ENCODE measurements around the gene RBMS1.

The RBMS1 gene

DNA sequence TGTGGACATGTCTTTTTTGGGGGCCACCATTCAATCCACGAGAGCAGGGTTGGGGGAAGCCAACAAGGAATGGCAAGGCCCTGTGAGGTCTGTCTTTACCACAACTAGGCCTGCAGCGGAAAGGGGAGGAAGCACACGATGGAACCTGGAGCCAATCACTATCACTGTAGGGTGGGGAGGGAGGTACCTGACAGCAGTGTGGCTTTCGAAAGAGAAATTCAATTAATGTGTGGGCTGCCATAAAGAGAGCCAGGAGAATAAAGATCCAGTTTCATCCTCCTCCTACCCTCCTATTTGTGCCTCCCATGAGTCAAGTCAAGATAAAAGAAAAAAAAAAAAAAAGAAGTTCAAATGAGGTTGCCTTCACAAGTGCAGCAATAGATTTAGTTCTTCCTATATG lies 18.9 kb upstream of the RBMS1 start:
- Mint-ChIP-seq H3K27me3 (no peaks in the 10 kb centered on the region), H3K27ac (no peak overlapping the region), H3K4me1 (ENCODE audit: low read depth) (peaks cover 5% of the 10 kb centered on the region), H3K9me3 (no peaks in the 10 kb centered on the region), H3K36me3 (ENCODE audit: low read depth) (no peaks in the 10 kb centered on the region), H3K4me3 (no peak overlapping the region)
- intact Hi-C loops (cut with micrococcal nuclease), result no loop called here

DNA sequence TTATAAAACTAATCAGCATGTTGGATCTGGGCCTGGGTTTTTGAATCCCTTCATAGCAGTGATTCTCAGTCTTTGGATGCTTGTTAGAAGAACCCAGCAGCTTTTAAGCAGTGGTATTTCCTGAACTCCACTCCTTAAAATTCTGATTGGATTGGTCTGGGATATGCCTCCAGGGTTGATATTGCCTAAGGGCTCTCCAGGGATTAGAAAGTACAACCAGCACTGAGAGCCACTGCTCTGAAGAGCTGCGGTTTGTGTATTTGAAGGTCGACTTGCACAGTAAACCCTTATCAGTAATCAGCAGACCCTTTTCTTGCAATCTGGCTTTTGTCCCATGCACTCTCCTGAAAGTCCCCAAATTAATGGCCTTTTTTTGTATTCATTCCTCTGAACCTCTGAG lies 17.0 kb upstream of the RBMS1 start:
- Mint-ChIP-seq H3K4me1 (ENCODE audit: low read depth) (peaks cover 4% of the 10 kb centered on the region), H3K4me3 (no peak overlapping the region), H3K27ac (no peak overlapping the region), H3K36me3 (ENCODE audit: low read depth) (no peaks in the 10 kb centered on the region), H3K9me3 (no peaks in the 10 kb centered on the region), H3K27me3 (no peaks in the 10 kb centered on the region)
- intact Hi-C loops (cut with micrococcal nuclease), result no loop called here

DNA sequence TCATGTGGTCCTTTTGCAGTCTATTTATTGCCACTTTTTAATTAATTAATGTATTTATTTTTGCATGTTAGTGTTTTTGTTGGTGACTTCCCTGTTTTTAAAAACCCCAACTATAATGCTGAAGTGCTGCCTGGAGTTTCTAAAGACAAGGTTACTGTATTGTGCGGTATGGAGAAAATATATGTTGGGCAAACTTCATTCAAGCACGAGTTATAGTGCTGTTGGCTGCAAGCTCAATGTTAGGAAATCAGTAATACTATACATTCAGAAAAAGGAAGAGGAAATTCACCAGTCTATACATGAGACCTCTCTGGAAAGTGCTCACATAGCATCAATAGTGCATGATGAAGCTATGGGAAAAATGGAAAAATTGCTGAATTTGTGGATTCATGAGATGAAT lies 15.4 kb upstream of the RBMS1 start:
- Mint-ChIP-seq H3K27me3 (no peaks in the 10 kb centered on the region), H3K4me3 (no peak overlapping the region), H3K4me1 (ENCODE audit: low read depth) (peaks cover 6% of the 10 kb centered on the region), H3K36me3 (ENCODE audit: low read depth) (no peaks in the 10 kb centered on the region), H3K9me3 (no peaks in the 10 kb centered on the region), H3K27ac (no peak overlapping the region)
- intact Hi-C loops (cut with micrococcal nuclease), result no loop called here

DNA sequence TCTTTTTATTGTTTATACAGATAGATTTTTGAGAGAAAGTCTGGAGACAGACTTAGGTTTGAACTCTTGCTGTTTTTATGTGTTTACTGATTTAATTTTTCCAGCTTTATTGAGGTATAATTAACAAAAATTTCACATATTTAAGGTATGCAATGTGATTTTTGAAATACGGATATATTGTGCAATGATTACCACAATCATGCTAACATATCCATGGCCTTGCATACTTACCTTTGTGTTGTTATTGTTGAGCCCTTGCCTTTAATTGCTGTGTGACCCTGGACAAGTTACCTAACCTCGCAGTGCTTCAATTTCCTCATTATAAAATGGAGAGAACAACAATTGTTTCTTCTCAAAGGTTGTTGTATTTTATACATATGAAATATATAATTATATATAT lies 13.9 kb upstream of the RBMS1 start:
- H3K27ac Mint-ChIP-seq, result no peak overlapping the region
- H3K4me3 Mint-ChIP-seq, result no peak overlapping the region
- no peaks in the 10 kb centered on the region for H3K27me3 Mint-ChIP-seq
- intact Hi-C loops (cut with micrococcal nuclease), result no loop called here
- H3K4me1 Mint-ChIP-seq (ENCODE audit: low read depth), result peaks cover 6% of the 10 kb centered on the region
- no peaks in the 10 kb centered on the region for H3K9me3 Mint-ChIP-seq
- H3K36me3 Mint-ChIP-seq (ENCODE audit: low read depth), result no peaks in the 10 kb centered on the region

DNA sequence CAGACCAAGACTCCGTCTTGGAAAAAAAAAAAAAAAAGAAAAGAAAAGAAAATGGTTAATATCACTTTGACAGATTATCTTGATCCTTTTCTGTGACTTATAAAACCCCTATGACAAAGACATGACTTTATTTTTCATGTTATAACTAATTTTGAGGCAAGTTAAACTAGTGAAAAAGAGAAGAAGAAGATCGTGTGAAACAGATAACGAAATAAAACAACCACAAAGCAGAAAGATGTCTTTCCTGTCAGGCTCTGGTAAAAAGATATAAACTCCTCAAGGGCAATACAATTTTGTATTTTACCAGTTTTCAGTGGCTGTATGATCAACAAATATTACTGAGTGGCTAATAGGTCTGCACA lies 13.4 kb upstream of the RBMS1 start:
- Mint-ChIP-seq H3K27ac (no peak overlapping the region), H3K4me3 (no peak overlapping the region), H3K27me3 (no peaks in the 10 kb centered on the region), H3K4me1 (ENCODE audit: low read depth) (peaks cover 6% of the 10 kb centered on the region), H3K9me3 (no peaks in the 10 kb centered on the region), H3K36me3 (ENCODE audit: low read depth) (no peaks in the 10 kb centered on the region)
- intact Hi-C loops (cut with micrococcal nuclease), result no loop called here

DNA sequence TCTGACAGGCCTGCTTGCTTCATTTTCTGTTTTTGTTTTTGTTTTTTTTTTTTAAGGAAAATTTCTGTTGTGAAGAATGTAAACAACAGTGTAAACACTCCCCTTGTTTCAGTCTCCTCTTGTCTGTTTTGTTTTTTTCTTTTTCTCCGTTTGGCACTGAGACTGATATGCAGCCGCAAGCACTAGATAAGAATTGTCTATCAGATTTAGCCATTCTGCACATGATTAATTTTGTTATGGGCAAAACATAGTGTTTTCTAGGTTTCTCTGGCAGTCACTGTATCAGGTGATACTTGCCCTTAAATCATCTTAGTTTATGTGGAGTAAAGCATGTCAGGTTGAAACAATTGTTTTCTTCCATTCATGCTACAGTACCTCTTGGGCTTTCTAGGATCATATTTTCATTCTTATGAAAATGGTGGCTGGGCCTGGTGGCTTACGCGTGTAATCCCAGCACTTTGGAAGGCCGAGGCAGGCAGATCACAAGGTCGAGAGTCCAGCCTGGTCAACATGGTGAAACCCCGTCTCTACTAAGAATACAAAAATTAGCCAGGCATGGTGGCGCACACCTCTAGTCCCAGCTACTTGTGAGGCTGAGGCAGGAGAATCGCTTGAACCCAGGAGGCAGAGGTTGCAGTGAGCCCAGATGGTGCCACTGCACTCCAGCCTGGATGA lies 12.9 kb upstream of the RBMS1 start:
- H3K4me3 Mint-ChIP-seq, result no peak overlapping the region
- intact Hi-C loops (cut with micrococcal nuclease), result no loop called here
- no peaks in the 10 kb centered on the region for H3K9me3 Mint-ChIP-seq
- H3K4me1 Mint-ChIP-seq (ENCODE audit: low read depth), result peaks cover 6% of the 10 kb centered on the region
- H3K27me3 Mint-ChIP-seq, result no peaks in the 10 kb centered on the region
- no peaks in the 10 kb centered on the region for H3K36me3 Mint-ChIP-seq (ENCODE audit: low read depth)
- no peak overlapping the region for H3K27ac Mint-ChIP-seq

DNA sequence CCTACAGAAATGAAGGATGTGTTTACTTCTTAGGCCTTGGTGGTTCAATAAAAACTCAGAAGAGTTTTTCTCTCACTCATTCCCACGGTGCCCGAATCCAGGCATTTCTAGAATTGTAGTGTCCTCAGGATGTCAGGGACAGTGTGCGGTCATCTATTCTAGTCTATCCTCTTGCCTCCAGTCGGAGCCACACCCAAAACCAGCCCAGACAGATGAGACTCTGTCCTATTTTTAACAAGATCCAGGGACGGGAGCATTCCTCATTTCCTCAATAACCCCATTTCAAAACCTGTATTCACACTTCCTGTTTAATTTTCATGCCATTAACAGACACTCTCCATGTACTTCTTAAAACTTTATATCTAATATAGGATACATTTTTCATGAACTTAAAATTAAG lies 11.6 kb upstream of the RBMS1 start:
- no peak overlapping the region for H3K4me3 Mint-ChIP-seq
- peaks cover 6% of the 10 kb centered on the region for H3K4me1 Mint-ChIP-seq (ENCODE audit: low read depth)
- no peaks in the 10 kb centered on the region for H3K27me3 Mint-ChIP-seq
- H3K27ac Mint-ChIP-seq, result no peak overlapping the region
- no peaks in the 10 kb centered on the region for H3K9me3 Mint-ChIP-seq
- intact Hi-C loops (cut with micrococcal nuclease), result no loop called here
- H3K36me3 Mint-ChIP-seq (ENCODE audit: low read depth), result no peaks in the 10 kb centered on the region

DNA sequence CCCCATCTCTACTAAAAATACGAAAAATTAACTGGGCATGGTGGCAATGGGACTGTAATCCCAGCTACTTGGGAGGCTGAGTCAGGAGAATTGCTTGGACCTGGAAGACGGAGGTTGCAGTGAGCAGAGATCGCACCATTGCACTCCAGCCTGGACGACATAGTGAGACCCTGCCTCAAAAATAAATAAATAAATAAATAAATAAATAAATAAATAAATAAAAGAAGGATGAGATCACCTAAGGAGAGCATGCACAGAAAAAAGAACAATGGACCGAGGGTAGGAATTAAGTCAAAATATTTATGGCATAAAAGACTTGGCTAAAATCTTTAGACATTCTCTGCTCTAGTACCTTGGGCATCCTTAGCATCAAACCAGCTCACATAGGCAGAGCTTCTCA lies 8.9 kb upstream of the RBMS1 start:
- intact Hi-C loops (cut with micrococcal nuclease), result no loop called here
- no peaks in the 10 kb centered on the region for H3K9me3 Mint-ChIP-seq

DNA sequence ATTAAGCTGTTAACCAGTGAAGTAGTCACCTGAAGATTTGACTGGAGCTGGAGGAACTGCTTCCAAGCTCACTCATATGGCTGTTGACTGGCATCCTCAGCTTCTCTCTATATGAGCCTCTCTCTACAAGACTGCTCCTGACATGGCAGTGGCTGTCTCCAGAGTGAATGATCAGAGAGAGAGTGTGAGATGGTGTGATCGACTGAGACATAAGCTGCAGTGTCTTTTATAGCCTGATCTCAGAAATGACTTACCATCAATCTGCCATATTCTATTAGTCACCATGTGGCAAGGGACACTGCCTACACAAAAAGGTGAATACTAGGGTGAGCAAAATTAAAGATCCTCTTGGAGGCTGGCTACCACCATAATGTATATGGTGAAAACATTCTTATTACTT lies 7.8 kb upstream of the RBMS1 start:
- H3K27me3 Mint-ChIP-seq, result peaks cover 3% of the 10 kb centered on the region
- H3K36me3 Mint-ChIP-seq (ENCODE audit: low read depth), result no peaks in the 10 kb centered on the region
- no peaks in the 10 kb centered on the region for H3K9me3 Mint-ChIP-seq
- no peak overlapping the region for H3K27ac Mint-ChIP-seq
- H3K4me1 Mint-ChIP-seq (ENCODE audit: low read depth), result peaks cover 11% of the 10 kb centered on the region
- intact Hi-C loops (cut with micrococcal nuclease), result no loop called here
- no peak overlapping the region for H3K4me3 Mint-ChIP-seq

More for the DNA sequence above, 8.9 kb upstream of the RBMS1 start:
- Mint-ChIP-seq H3K4me1 (ENCODE audit: low read depth) (peaks cover 11% of the 10 kb centered on the region), H3K27me3 (no peaks in the 10 kb centered on the region), H3K4me3 (no peak overlapping the region), H3K27ac (no peak overlapping the region), H3K36me3 (ENCODE audit: low read depth) (no peaks in the 10 kb centered on the region)

DNA sequence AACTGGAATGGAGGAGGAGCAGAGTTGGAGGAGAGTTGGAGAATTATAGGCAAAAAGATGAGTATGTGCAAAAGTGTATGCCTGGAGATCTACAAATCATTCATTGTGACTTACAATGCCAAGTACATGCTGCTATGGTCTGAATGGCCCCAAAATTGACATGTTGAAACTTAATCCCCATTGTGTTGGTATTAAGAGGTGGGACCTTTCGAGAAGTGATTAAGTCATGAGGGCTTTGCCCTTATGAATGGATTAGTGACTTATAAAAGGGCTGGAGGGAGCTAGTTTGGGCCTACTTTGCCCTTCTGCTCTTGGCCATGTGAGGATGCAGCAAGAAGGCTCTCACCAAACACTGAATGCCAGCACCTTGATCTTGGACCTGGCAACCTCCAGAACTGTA lies 6.3 kb upstream of the RBMS1 start:
- H3K36me3 Mint-ChIP-seq (ENCODE audit: low read depth), result no peaks in the 10 kb centered on the region
- H3K27ac Mint-ChIP-seq, result no peak overlapping the region
- intact Hi-C loops (cut with micrococcal nuclease), result loop anchor here (10.0 kb wide), 1 partner anchor 175 kb away; no protein-coding TSS in a partner anchor
- no peaks in the 10 kb centered on the region for H3K9me3 Mint-ChIP-seq
- no peak overlapping the region for H3K4me3 Mint-ChIP-seq
- peaks cover 11% of the 10 kb centered on the region for H3K4me1 Mint-ChIP-seq (ENCODE audit: low read depth)
- peaks cover 11% of the 10 kb centered on the region for H3K27me3 Mint-ChIP-seq

DNA sequence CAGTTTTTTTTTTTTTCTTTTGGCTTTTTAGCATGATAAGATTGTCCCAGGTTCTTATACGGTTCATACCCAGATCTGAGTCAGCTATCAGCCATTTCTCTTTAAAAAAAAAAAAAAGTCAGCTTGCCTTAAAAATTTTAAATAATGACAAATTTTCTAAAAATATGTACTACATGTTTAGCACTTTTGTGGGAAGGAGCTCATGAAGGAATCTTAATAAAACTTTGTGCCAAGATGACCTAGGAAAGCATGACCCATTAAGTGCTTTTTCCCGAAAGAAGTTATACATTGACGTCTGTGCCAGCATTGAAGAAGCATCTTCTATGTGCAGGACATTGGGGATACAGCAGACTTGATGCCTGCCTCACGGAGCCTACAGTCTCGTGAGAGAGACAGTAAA lies 4.5 kb upstream of the RBMS1 start:
- H3K27me3 Mint-ChIP-seq, result peaks cover 18% of the 10 kb centered on the region
- no peak overlapping the region for H3K27ac Mint-ChIP-seq
- peaks cover 17% of the 10 kb centered on the region for H3K4me1 Mint-ChIP-seq (ENCODE audit: low read depth)
- H3K4me3 Mint-ChIP-seq, result no peak overlapping the region
- H3K9me3 Mint-ChIP-seq, result no peaks in the 10 kb centered on the region
- intact Hi-C loops (cut with micrococcal nuclease), result loop anchor here (10.0 kb wide), 1 partner anchor 173 kb away; no protein-coding TSS in a partner anchor
- H3K36me3 Mint-ChIP-seq (ENCODE audit: low read depth), result peaks cover 7% of the 10 kb centered on the region

DNA sequence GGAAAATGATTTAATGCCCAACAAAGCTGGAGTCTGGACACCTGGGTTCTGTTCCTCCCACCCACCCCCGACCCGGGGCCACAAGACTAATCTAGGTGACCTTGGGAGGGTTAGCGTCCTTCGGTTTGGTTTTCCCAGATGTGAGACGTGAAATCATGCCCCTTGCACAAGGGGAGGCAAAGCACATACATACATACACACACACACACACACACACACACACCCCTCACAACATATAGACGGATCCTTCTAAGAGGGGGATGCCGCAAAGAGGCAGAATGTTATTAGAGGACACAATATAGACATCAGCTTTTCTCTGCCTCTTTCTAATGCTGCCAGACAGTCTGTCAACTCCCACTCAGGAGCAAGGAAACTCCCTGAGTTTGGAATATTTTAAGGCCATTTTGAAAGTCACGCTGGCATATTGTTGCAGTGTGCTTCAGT lies 616 bp upstream of the RBMS1 start:
- H3K27ac Mint-ChIP-seq, result peak overlapping the region; percentile 83
- H3K4me1 Mint-ChIP-seq (ENCODE audit: low read depth), result peaks cover 24% of the 10 kb centered on the region
- peak overlapping the region; percentile 90 for H3K4me3 Mint-ChIP-seq
- peaks cover 9% of the 10 kb centered on the region for H3K36me3 Mint-ChIP-seq (ENCODE audit: low read depth)
- intact Hi-C loops (cut with micrococcal nuclease), result loop anchor here (10.0 kb wide), 1 partner anchor 169 kb away; no protein-coding TSS in a partner anchor
- H3K9me3 Mint-ChIP-seq, result no peaks in the 10 kb centered on the region
- H3K27me3 Mint-ChIP-seq, result peaks cover 20% of the 10 kb centered on the region

DNA sequence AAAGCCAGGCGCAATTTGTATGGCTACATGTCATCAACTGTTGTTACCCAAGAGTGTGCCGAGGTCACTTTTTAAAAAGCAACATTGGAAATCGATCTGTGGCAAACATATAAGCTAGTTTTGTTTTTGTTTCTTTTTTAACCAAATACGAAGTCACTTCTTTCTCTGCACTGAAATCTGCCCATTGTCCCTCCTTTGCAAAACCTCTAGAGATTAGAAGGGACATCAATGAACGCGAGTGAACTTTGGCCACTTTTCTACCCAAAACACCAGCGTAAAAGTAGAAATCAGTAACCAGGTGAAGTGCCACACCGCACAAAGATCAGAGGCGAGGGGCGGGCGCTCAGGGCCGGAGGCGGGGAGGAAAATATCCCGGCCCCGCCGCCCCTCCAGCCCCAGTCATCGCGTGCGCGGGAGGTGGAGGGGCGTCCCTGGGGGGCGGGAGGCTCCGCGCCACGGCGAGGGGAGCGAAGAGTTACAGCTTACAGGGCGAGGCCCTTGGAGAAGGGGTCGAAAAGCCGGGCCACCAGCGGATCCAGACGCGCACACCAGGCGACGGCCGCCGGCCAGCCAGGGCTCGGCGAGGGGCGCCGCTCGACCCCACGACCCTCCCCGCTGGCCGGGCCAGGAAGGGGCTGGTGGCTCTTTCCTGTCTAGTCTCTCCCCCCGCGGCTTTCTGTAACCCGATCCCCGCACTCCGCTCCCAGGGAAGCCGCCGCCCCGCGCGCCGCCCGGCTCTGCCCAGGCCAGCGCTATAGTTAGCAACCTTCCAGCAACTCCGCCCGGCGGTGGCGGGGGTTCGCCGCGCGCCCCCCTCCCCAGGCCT lies 993 bp downstream of the RBMS1 start:
- peak overlapping the region; percentile 90 for H3K4me3 Mint-ChIP-seq
- no peaks in the 10 kb centered on the region for H3K9me3 Mint-ChIP-seq
- H3K4me1 Mint-ChIP-seq (ENCODE audit: low read depth), result peaks cover 23% of the 10 kb centered on the region
- peaks cover 21% of the 10 kb centered on the region for H3K27me3 Mint-ChIP-seq
- intact Hi-C loops (cut with micrococcal nuclease), result loop anchor here (10.0 kb wide), 1 partner anchor 168 kb away; no protein-coding TSS in a partner anchor
- peak overlapping the region; percentile 83 for H3K27ac Mint-ChIP-seq
- peaks cover 9% of the 10 kb centered on the region for H3K36me3 Mint-ChIP-seq (ENCODE audit: low read depth)

DNA sequence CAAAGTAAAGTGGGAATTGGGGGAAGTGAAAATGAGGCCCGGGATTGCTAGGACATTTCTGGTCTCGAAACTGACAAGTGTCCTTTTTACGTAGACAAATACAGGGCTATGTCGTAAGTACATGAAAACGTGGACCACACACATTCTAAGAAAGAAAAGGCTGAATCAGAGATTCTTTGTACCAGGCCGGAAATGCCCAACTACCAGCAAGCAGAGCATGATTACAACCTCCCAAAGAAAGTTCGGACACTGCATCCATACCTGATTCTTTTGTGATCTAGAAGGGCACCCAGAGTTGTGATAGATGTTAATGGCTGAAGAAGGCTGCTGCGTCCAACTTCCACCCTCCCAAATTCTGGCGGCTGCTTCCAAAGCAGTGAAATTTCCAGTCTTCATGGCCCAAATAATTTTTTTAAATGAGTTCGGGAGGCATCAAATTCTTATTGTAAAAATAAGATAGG lies 1.7 kb downstream of the RBMS1 start:
- Mint-ChIP-seq H3K4me1 (ENCODE audit: low read depth) (peaks cover 23% of the 10 kb centered on the region), H3K4me3 (peak overlapping the region; percentile 90), H3K27me3 (peaks cover 20% of the 10 kb centered on the region), H3K9me3 (no peaks in the 10 kb centered on the region), H3K27ac (peak overlapping the region; percentile 83), H3K36me3 (ENCODE audit: low read depth) (peaks cover 9% of the 10 kb centered on the region)
- intact Hi-C loops (cut with micrococcal nuclease), result loop anchor here (10.0 kb wide), 1 partner anchor 167 kb away; no protein-coding TSS in a partner anchor
